ENCODE data around the gene CALB2. TPM values are rescaled to one million over a fixed set of nuclear protein-coding genes. Genes with fewer than 3 reads are reported as not detected.
A peak's percentile ranks its signal among the peaks of the same experiment; 100 is the strongest.

CALB2 gene
- total and polyA plus RNA-seq, 2 of the 13 experiments (the other 11 are each of a cell fraction or from before 2014, with no cell fraction given): 0.37 to 0.40 TPM

- TF ChIP-seq, protein P1, sequence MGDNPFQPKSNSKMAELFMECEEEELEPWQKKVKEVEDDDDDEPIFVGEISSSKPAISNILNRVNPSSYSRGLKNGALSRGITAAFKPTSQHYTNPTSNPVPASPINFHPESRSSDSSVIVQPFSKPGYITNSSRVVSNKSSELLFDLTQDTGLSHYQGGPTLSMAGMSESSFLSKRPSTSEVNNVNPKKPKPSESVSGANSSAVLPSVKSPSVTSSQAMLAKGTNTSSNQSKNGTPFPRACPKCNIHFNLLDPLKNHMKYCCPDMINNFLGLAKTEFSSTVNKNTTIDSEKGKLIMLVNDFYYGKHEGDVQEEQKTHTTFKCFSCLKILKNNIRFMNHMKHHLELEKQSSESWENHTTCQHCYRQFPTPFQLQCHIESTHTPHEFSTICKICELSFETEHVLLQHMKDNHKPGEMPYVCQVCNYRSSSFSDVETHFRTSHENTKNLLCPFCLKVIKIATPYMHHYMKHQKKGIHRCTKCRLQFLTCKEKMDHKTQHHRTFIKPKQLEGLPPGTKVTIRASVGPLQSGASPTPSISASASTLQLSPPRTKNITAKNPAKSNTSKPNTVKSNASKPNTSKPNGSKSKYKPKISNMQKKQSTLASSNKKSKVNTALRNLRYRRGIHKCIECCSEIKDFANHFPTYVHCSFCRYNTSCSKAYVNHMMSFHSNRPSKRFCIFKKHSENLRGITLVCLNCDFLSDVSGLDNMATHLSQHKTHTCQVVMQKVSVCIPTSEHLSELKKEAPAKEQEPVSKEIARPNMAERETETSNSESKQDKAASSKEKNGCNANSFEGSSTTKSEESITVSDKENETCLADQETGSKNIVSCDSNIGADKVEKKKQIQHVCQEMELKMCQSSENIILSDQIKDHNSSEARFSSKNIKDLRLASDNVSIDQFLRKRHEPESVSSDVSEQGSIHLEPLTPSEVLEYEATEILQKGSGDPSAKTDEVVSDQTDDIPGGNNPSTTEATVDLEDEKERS (CRISPR knock-in tag; IDR thresholded peaks at IDR 0.05): peak; percentile 96
- TF ChIP-seq, protein P2, sequence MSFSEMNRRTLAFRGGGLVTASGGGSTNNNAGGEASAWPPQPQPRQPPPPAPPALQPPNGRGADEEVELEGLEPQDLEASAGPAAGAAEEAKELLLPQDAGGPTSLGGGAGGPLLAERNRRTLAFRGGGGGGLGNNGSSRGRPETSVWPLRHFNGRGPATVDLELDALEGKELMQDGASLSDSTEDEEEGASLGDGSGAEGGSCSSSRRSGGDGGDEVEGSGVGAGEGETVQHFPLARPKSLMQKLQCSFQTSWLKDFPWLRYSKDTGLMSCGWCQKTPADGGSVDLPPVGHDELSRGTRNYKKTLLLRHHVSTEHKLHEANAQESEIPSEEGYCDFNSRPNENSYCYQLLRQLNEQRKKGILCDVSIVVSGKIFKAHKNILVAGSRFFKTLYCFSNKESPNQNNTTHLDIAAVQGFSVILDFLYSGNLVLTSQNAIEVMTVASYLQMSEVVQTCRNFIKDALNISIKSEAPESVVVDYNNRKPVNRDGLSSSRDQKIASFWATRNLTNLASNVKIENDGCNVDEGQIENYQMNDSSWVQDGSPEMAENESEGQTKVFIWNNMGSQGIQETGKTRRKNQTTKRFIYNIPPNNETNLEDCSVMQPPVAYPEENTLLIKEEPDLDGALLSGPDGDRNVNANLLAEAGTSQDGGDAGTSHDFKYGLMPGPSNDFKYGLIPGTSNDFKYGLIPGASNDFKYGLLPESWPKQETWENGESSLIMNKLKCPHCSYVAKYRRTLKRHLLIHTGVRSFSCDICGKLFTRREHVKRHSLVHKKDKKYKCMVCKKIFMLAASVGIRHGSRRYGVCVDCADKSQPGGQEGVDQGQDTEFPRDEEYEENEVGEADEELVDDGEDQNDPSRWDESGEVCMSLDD (CRISPR knock-in tag; IDR thresholded peaks at IDR 0.05; ENCODE audit: borderline replicate concordance): peak; percentile 87; the same call in 1 of the 2 replicates
- TF ChIP-seq, protein P3, sequence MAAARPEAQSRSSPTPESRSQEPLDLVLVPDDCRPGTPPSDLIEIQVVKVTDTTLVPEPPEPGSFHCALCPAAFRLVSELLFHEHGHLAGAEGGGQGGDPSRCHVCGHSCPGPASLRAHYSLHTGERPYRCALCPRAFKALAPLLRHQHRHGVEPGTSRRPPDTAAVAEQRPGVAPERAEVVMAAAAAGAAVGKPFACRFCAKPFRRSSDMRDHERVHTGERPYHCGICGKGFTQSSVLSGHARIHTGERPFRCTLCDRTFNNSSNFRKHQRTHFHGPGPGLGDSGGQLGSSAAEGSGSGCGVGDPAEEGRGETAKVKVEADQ (CRISPR knock-in tag; IDR thresholded peaks at IDR 0.05; ENCODE audit: borderline replicate concordance): peak; percentile 95; the same call in 1 of the 2 replicates
- TF ChIP-seq GABPB1 (CRISPR knock-in tag; IDR thresholded peaks at IDR 0.05): peak; percentile 74
- TF ChIP-seq ZBTB7A (CRISPR knock-in tag; IDR thresholded peaks at IDR 0.05): peak; percentile 65
- no peak for TF ChIP-seq GPN1 (CRISPR knock-in tag; IDR thresholded peaks at IDR 0.05; ENCODE audit: borderline replicate concordance)
- peak; percentile 98 for TF ChIP-seq KDM2A (CRISPR knock-in tag; IDR thresholded peaks at IDR 0.05; ENCODE audit: borderline replicate concordance, low read depth)
- TF ChIP-seq, protein P4, sequence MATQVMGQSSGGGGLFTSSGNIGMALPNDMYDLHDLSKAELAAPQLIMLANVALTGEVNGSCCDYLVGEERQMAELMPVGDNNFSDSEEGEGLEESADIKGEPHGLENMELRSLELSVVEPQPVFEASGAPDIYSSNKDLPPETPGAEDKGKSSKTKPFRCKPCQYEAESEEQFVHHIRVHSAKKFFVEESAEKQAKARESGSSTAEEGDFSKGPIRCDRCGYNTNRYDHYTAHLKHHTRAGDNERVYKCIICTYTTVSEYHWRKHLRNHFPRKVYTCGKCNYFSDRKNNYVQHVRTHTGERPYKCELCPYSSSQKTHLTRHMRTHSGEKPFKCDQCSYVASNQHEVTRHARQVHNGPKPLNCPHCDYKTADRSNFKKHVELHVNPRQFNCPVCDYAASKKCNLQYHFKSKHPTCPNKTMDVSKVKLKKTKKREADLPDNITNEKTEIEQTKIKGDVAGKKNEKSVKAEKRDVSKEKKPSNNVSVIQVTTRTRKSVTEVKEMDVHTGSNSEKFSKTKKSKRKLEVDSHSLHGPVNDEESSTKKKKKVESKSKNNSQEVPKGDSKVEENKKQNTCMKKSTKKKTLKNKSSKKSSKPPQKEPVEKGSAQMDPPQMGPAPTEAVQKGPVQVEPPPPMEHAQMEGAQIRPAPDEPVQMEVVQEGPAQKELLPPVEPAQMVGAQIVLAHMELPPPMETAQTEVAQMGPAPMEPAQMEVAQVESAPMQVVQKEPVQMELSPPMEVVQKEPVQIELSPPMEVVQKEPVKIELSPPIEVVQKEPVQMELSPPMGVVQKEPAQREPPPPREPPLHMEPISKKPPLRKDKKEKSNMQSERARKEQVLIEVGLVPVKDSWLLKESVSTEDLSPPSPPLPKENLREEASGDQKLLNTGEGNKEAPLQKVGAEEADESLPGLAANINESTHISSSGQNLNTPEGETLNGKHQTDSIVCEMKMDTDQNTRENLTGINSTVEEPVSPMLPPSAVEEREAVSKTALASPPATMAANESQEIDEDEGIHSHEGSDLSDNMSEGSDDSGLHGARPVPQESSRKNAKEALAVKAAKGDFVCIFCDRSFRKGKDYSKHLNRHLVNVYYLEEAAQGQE (IDR thresholded peaks at IDR 0.05; ENCODE audit: borderline replicate concordance in 1 of 2, low read depth in 1 of 2, low read length in 2 of 2): no peak; a peak in 1 of 4 replicates
- TF ChIP-seq BRCA1 (CRISPR knock-in tag; IDR thresholded peaks at IDR 0.05): peak; percentile 84
- TF ChIP-seq, protein P5, sequence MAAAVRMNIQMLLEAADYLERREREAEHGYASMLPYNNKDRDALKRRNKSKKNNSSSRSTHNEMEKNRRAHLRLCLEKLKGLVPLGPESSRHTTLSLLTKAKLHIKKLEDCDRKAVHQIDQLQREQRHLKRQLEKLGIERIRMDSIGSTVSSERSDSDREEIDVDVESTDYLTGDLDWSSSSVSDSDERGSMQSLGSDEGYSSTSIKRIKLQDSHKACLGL (CRISPR knock-in tag; IDR thresholded peaks at IDR 0.05): peak; percentile 79
- no peak for TF ChIP-seq ZBTB37 (CRISPR knock-in tag; IDR thresholded peaks at IDR 0.05)
- no peak for TF ChIP-seq KAT2B (IDR thresholded peaks at IDR 0.05; ENCODE audit: borderline replicate concordance, low read depth, low read length)
- TF ChIP-seq DNMT1 (CRISPR knock-in tag; IDR thresholded peaks at IDR 0.05): no peak
- no peak; the same call in 1 of the 2 replicates for TF ChIP-seq SRY (CRISPR knock-in tag; IDR thresholded peaks at IDR 0.05)
Observed at GRCh38 chr16:71426069-71426879, 67.8 kb downstream of the CALB2 start (continued).
